H1 (cell line): ENCODE measurements around the gene GPR42. TPM values are rescaled to one million over a fixed set of nuclear protein-coding genes. Genes with fewer than 3 reads are reported as not detected.

Experiments used
- CTCF ChIA-PET: fragments of 300-600 bp; sonication (Branson Sonifier 250); formaldehyde crosslinking; loops from one replicate; lab custom pipeline; 2021; ENCODE audit not compliant: partially characterized antibody; lab: Charles Lee
- POLR2A ChIA-PET: fragments of 300-600 bp; sonication (Branson Sonifier 250); formaldehyde crosslinking; loops from one replicate; lab custom pipeline; 2021; ENCODE audit warnings: inconsistent platforms; ENCODE audit not compliant: partially characterized antibody; lab: Charles Lee
- DNase-seq, 2 experiments: peaks; one replicate each; pipeline versions ENCODE4 v3.0.0 to v3.0.0-alpha.2; 2010 to 2022; ENCODE audit warnings: low spot score in 2 of 2, low read depth in 1 of 2, mixed read lengths in 1 of 2
- FAIRE-seq: peaks from 2 replicates; lab custom pipeline; 2011; peaks lifted over from hg19 to GRCh38; lab: Jason Lieb, UNC
- H2AFZ ChIP-seq: 2 replicates; pipeline ENCODE4 v1.8.1; 2012; ENCODE audit warnings: low read length, inconsistent platforms
- H2AK5ac ChIP-seq: 2 replicates; pipeline ENCODE4 v1.6.1; 2013; ENCODE audit warnings: low read depth, low read length
- H2BK120ac ChIP-seq: replicated peaks from 2 replicates; pipeline ENCODE3; 2013; ENCODE audit warnings: low read depth, low read length, inconsistent platforms
- H2BK12ac ChIP-seq: 2 replicates; pipeline ENCODE4 v1.6.1; 2013; ENCODE audit warnings: low read depth, low read length
- H2BK15ac ChIP-seq: 2 replicates; pipeline ENCODE4 v1.6.1; 2013; ENCODE audit warnings: low read length
- H2BK20ac ChIP-seq: 2 replicates; pipeline ENCODE4 v1.6.1; 2013; ENCODE audit warnings: low read length
- H2BK5ac ChIP-seq: 2 replicates; pipeline ENCODE4 v1.6.1; 2013; ENCODE audit warnings: low read depth, low read length
- H3K14ac ChIP-seq: 2 replicates; pipeline ENCODE4 v1.6.1; 2013; ENCODE audit warnings: inconsistent platforms; ENCODE audit not compliant: insufficient read length
- H3K18ac ChIP-seq: 2 replicates; pipeline ENCODE4 v1.6.1; 2013; ENCODE audit warnings: low read length; ENCODE audit errors: extremely low read depth
- H3K23ac ChIP-seq: 2 replicates; pipeline ENCODE4 v1.6.1; 2013; ENCODE audit warnings: inconsistent platforms; ENCODE audit not compliant: insufficient read length
- H3K23me2 ChIP-seq: 2 replicates; pipeline ENCODE4 v1.6.1; 2013; ENCODE audit warnings: low read depth, low read length
- H3K27ac ChIP-seq: 2 replicates; pipeline ENCODE4 v1.6.1; 2011; ENCODE audit warnings: low read depth, low read length, inconsistent platforms
- H3K27me3 ChIP-seq, 4 experiments: replicated peaks in 1 of 4; 1 replicate in 1 of 4; 2 replicates in 3 of 4; pipeline versions ENCODE4 v1.6.1 to v1.8.1; 2011 to 2013; ENCODE audit warnings: low read length in 3 of 4, mild to moderate bottlenecking in 3 of 4, inconsistent platforms in 2 of 4, mixed read lengths in 2 of 4, moderate library complexity in 1 of 4; ENCODE audit not compliant: control insufficient read depth in 3 of 4, insufficient read depth in 3 of 4; ENCODE audit errors: extremely low read depth in 1 of 4
- H3K36me3 ChIP-seq, 4 experiments: 2 replicates each; pipeline versions ENCODE4 v1.6.1 to v1.8.1; 2011 to 2013; ENCODE audit warnings: mild to moderate bottlenecking in 4 of 4, low read length in 3 of 4, moderate library complexity in 2 of 4, control low read depth in 1 of 4, inconsistent platforms in 1 of 4; ENCODE audit not compliant: insufficient read depth in 4 of 4, control insufficient read depth in 2 of 4
- H3K4ac ChIP-seq: replicated peaks from 2 replicates; pipeline ENCODE3; 2013; ENCODE audit warnings: low read length, low read depth, mixed read lengths, inconsistent platforms; ENCODE audit not compliant: insufficient read length
- H3K4me1 ChIP-seq, 4 experiments: replicated peaks in 1 of 4; 1 replicate in 1 of 4; 2 replicates in 3 of 4; pipeline versions ENCODE4 v1.6.1 to v1.8.1; 2011 to 2013; ENCODE audit warnings: low read length in 3 of 4, inconsistent platforms in 2 of 4, mixed read lengths in 1 of 4; ENCODE audit not compliant: insufficient read depth in 4 of 4, control insufficient read depth in 3 of 4
- H3K4me2 ChIP-seq, 2 experiments: 2 replicates each; pipeline versions ENCODE4 v1.6.1 to v1.8.1; 2011 to 2013; ENCODE audit warnings: low read depth in 2 of 2, low read length in 2 of 2, control low read depth in 1 of 2, inconsistent platforms in 1 of 2, mild to moderate bottlenecking in 1 of 2; ENCODE audit not compliant: insufficient read depth in 1 of 2
- H3K4me3 ChIP-seq, 4 experiments: fragments of 200-600, 300-600 bp in 1 of 4; sonication (generic), shearing (Covaris generic), sonication (Bioruptor Twin) in 1 of 4; 2 replicates each; pipeline versions ENCODE4 v1.5.1 to v1.8.1; 2011 to 2016; ENCODE audit warnings: low read length in 4 of 4, low read depth in 3 of 4, control low read depth in 2 of 4, inconsistent platforms in 2 of 4, mild to moderate bottlenecking in 2 of 4, mixed read lengths in 1 of 4, moderate library complexity in 1 of 4; ENCODE audit not compliant: insufficient read depth in 2 of 4; ENCODE audit errors: extremely low read depth in 1 of 4
- H3K56ac ChIP-seq: replicated peaks from 2 replicates; pipeline ENCODE3; 2013; ENCODE audit warnings: low read depth, mild to moderate bottlenecking, mixed read lengths, low read length, inconsistent platforms; ENCODE audit not compliant: insufficient read length
- H3K79me1 ChIP-seq: 2 replicates; pipeline ENCODE4 v1.6.1; 2013; ENCODE audit warnings: low read depth, low read length, control low read depth
- H3K79me2 ChIP-seq, 2 experiments: 2 replicates each; pipeline versions ENCODE4 v1.6.1 to v1.8.1; 2012 to 2013; ENCODE audit warnings: low read length in 2 of 2, mild to moderate bottlenecking in 2 of 2, inconsistent platforms in 1 of 2; ENCODE audit not compliant: insufficient read depth in 2 of 2, control insufficient read depth in 1 of 2
- H3K9ac ChIP-seq, 4 experiments: replicated peaks in 1 of 4; 1 replicate in 1 of 4; 2 replicates in 3 of 4; pipeline versions ENCODE4 v1.6.1 to v1.8.1; 2011 to 2013; ENCODE audit warnings: low read depth in 3 of 4, low read length in 3 of 4, control low read depth in 2 of 4, mild to moderate bottlenecking in 2 of 4, moderate library complexity in 2 of 4, inconsistent platforms in 1 of 4; ENCODE audit errors: extremely low read depth in 1 of 4
- H3K9me3 ChIP-seq, 2 experiments: 2 replicates each; pipeline versions ENCODE4 v1.6.1 to v1.8.1; 2012 to 2013; ENCODE audit warnings: mild to moderate bottlenecking in 2 of 2, moderate library complexity in 2 of 2, control low read depth in 1 of 2, inconsistent platforms in 1 of 2, low read depth in 1 of 2, low read length in 1 of 2, mixed read lengths in 1 of 2; ENCODE audit not compliant: insufficient read depth in 2 of 2
- H4K20me1 ChIP-seq, 2 experiments: replicated peaks in 1 of 2; 2 replicates each; pipeline versions ENCODE3 to v1.8.1; 2011 to 2013; ENCODE audit warnings: inconsistent platforms in 2 of 2, low read length in 2 of 2, mild to moderate bottlenecking in 1 of 2; ENCODE audit not compliant: insufficient read depth in 2 of 2, control insufficient read depth in 1 of 2
- H4K5ac ChIP-seq: 2 replicates; pipeline ENCODE4 v1.6.1; 2013; ENCODE audit warnings: low read length, low read depth, mixed read lengths, inconsistent platforms; ENCODE audit not compliant: insufficient read length
- H4K8ac ChIP-seq: 2 replicates; pipeline ENCODE4 v1.8.0; 2013; ENCODE audit warnings: mild to moderate bottlenecking, moderate library complexity, low read length, inconsistent platforms; ENCODE audit not compliant: insufficient read depth; ENCODE audit errors: extremely low read depth
- H4K91ac ChIP-seq: replicated peaks from 2 replicates; pipeline ENCODE3; 2013; ENCODE audit warnings: low read length, mixed read lengths, inconsistent platforms; ENCODE audit not compliant: insufficient read length
- CHD2 ChIP-seq: IDR thresholded peaks from 2 replicates; pipeline ENCODE4 v1.6.1; 2012; ENCODE audit warnings: low read length, improper control_type of control experiment
- SRF ChIP-seq: IDR thresholded peaks from 2 replicates; pipeline ENCODE4 v1.6.1; 2011; ENCODE audit warnings: mild to moderate bottlenecking, low read depth, low read length, moderate library complexity
- WGBS, 2 experiments: shearing (Covaris generic) in 1 of 2; methylation state at CpG; one replicate each; pipeline versions ENCODE4 v1.1.6 to v1.1.7; 2013 to 2015; ENCODE audit warnings: low lambda C conversion rate in 2 of 2, mixed read lengths in 2 of 2, inconsistent platforms in 1 of 2, low coverage in 1 of 2, missing lambda C conversion rate in 1 of 2; ENCODE audit not compliant: insufficient replicate concordance in 2 of 2, insufficient coverage in 1 of 2, insufficient read length in 1 of 2; ENCODE audit errors: extremely low coverage in 1 of 2, missing lambda C conversion rate in 1 of 2; 5-methylcytosine and 5-hydroxymethylcytosine counted together
- polyA plus RNA-seq, 7 experiments: library from polyadenylated mRNA; depleted of rRNA in 3 of 7; stranded (reverse) in 5 of 7; unstranded in 2 of 7; fragments of >200 nt in 5 of 7; fragments of 200-250 nt in 2 of 7; gene quantifications; 1 replicate in 5 of 7; 2 replicates in 1 of 7; 4 replicates in 1 of 7; pipeline versions ENCODE4 v1.2.1 to v1.2.3, GENCODE V29; 2011 to 2013; ENCODE audit warnings: missing spikeins in 2 of 7, mixed read lengths in 2 of 7
- total RNA-seq: library from RNA; stranded (reverse); fragmentation: NEBNext Ultra II Directional; extraction: Animal tissue kit (Norgen Biotek cat#: 25700); gene quantifications from 2 replicates; pipeline ENCODE4 v1.2.1, GENCODE V29; 2021
- TF ChIP-seq, protein P1 (sequence below), 3 experiments: IDR thresholded peaks; 1 replicate in 2 of 3; 2 replicates in 1 of 3; pipeline versions ENCODE4 v1.5.1 to v1.6.1; 2011; ENCODE audit warnings: low read length in 3 of 3, mild to moderate bottlenecking in 3 of 3, inconsistent platforms in 2 of 3, low read depth in 1 of 3, moderate library complexity in 1 of 3; ENCODE audit not compliant: insufficient read depth in 1 of 3; ENCODE audit errors: control extremely low read depth in 1 of 3

The GPR42 gene
- total and polyA plus RNA-seq, 2 of the 8 experiments (the other 6 are each of a cell fraction or from before 2014, with no cell fraction given) = not detected

DNA sequence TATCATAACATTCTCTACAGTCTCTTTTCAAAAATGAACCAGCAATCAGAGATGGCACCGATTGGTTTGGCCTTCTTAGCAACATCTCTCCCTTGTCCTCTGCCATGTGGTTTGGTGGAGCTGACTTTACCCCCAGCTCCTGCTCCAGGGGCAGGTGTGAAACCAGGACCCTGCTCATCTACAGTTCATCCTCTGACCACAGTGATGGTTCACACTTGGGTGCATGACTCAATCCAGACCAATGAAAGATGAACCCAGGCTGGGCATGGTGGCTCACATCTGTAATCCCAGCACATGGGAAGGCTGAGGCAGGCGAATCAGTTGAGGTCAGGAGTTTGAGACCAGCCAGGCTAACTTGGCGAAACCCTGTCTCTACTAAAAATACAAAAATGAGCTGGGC, 43.6 kb downstream of the GPR42 start:
- Histone ChIP-seq H3K4me2 (no peak overlapping the region), H3K4me1 (no peaks in the 10 kb centered on the region), H3K36me3 (no peaks in the 10 kb centered on the region), H3K56ac (no peak overlapping the region), H2BK20ac (no peak overlapping the region), H3K27ac (no peak overlapping the region), H2AK5ac (no peak overlapping the region), H2BK5ac (no peak overlapping the region), H3K79me1 (no peaks in the 10 kb centered on the region), H4K8ac (no peak overlapping the region), H4K5ac (no peak overlapping the region), H3K23me2 (no peaks in the 10 kb centered on the region), H2BK15ac (no peak overlapping the region), H3K18ac (no peak overlapping the region), H2BK12ac (no peak overlapping the region), H3K4me3 (no peak overlapping the region), H3K79me2 (no peaks in the 10 kb centered on the region), H3K23ac (no peak overlapping the region), H3K14ac (no peak overlapping the region), H2BK120ac (no peak overlapping the region), H4K91ac (no peak overlapping the region), H3K27me3 (no peaks in the 10 kb centered on the region), H4K20me1 (no peaks in the 10 kb centered on the region), H3K4ac (no peak overlapping the region), H3K9ac (no peak overlapping the region), H2AFZ (no peak overlapping the region), H3K9me3 (no peaks in the 10 kb centered on the region)
- WGBS, 2 experiments = 91% methylated on average over 3 of the region's 3 CpGs; no CpG with 5 or more reads in 1 of the 2 experiments
- FAIRE-seq = no peak
- ChIA-PET POLR2A (interaction anchor here (0.6 kb wide), 1 partner anchor 82 kb away, joined by 3 read pairs; no protein-coding TSS in a partner anchor), CTCF (interaction anchor here (1.1 kb wide), 1 partner anchor 72 kb away, joined by 3 read pairs; no protein-coding TSS in a partner anchor)
- TF ChIP-seq SRF (no peak), CHD2 (no peak)
- TF ChIP-seq, protein P1, sequence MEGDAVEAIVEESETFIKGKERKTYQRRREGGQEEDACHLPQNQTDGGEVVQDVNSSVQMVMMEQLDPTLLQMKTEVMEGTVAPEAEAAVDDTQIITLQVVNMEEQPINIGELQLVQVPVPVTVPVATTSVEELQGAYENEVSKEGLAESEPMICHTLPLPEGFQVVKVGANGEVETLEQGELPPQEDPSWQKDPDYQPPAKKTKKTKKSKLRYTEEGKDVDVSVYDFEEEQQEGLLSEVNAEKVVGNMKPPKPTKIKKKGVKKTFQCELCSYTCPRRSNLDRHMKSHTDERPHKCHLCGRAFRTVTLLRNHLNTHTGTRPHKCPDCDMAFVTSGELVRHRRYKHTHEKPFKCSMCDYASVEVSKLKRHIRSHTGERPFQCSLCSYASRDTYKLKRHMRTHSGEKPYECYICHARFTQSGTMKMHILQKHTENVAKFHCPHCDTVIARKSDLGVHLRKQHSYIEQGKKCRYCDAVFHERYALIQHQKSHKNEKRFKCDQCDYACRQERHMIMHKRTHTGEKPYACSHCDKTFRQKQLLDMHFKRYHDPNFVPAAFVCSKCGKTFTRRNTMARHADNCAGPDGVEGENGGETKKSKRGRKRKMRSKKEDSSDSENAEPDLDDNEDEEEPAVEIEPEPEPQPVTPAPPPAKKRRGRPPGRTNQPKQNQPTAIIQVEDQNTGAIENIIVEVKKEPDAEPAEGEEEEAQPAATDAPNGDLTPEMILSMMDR (IDR thresholded peaks at IDR 0.05; ENCODE audit: control extremely low read depth in 1 of 3, insufficient read depth in 1 of 3, low read depth in 1 of 3, low read length in 3 of 3) = no peak
- no peak for DNase-seq
